NCI-H524 (cell line): Measurements from ENCODE around the gene STOM.
"Not testable (repeated sequence)": the region's sequence is repeated elsewhere in the genome, so short reads cannot be mapped to it uniquely, and the experiment has no call there.

ENCODE experiments used
- DNase-seq, 2 experiments: peaks; one replicate each; lab custom pipeline; 2025; lab: John Stamatoyannopoulos, UW

The STOM gene, protein sequence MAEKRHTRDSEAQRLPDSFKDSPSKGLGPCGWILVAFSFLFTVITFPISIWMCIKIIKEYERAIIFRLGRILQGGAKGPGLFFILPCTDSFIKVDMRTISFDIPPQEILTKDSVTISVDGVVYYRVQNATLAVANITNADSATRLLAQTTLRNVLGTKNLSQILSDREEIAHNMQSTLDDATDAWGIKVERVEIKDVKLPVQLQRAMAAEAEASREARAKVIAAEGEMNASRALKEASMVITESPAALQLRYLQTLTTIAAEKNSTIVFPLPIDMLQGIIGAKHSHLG

DNA sequence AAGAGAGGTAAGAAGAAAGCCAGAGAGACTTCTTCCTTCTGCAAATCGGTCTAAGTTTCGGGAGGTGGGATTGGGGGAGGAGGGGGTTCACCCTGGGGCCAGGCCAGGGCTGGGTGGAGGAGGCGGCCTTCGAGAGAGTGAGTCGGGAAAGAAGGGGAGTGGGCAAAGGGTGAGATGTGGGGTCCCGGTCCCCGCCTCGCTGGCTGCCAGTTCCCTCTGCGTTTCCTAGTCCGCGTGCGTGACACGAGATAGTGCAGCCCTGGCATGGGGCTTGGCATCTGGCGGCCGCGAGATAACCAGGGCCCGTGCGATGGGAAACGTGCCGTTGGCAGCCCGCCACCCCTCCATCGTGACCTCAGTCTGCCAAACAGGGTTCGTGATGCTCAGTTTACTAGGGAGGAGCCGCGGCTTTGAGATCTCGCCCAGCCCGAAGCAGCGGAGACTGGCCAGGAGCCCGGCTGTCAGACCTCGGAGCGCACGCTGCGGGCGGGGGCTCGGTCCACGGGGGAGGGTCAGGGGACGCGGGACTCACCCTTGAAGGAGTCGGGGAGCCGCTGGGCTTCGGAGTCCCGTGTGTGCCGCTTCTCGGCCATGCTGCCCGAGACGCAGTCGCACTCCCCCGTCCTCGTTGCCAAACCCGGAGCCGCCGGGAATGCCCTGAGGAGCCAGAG lies at the start of gene STOM:
STOM (minus strand) TSS at position 656 of the 671 bp plus-strand sequence; CDS start at position 593, 63 bp downstream.
- peak; percentile 41 to 43 for DNase-seq

DNA sequence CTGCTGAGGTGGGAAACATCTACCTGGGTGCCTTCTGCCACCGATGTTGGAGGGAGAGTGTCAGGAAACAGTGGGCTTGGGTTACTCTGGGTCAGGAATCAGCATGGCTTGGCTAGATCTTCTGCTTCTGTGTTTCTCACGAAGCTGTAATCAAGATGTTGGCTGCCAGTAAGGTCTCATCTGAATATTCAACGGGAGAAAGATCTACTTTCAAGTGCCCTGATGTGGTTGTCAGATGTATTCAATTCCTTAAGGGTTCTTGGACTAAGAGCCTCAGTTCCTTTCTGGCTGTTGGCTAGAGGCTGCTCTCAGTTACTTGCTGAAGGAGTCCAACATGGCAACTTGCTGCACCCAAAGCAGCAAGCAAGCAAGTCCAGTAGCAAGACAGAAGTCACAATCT lies 41.9 kb upstream of the STOM start:
- DNase-seq, result no peak

DNA sequence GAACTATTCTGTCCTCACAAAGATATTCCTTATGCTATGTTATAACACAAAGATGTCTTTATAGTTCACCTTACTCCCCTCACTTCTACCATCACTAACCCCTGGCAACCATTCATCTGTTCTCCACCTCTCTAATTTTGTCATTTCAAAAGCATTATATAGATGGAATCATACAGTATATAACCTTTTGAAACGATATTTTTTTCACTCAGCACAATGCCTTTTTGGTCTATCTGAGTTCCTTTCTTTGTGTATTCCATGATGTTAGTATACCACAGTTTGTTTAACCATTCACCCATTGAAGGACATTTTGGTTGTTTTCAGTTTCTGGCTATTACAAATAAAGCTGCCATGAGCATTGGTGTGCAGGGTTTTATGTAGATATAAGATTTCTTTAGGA lies 35.8 kb upstream of the STOM start:
- no peak for DNase-seq

DNA sequence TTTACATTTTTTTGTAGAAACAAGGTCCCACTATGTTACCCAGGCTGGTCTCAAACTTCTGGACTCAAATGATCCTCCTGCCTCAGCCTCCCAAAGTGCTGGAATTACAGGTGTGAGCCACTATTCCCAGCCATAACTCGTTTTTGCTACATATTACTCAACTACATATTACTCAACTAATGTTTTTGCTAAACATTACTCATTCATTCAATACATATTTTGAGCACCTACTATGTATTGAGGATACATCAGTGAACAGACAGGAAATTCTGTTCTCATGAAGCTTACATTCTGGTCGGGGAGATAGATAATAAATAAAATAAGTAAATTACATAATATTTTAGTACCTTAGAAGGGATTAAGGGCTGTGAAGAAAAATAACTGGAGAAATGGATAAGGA lies 34.9 kb upstream of the STOM start:
- no peak for DNase-seq

DNA sequence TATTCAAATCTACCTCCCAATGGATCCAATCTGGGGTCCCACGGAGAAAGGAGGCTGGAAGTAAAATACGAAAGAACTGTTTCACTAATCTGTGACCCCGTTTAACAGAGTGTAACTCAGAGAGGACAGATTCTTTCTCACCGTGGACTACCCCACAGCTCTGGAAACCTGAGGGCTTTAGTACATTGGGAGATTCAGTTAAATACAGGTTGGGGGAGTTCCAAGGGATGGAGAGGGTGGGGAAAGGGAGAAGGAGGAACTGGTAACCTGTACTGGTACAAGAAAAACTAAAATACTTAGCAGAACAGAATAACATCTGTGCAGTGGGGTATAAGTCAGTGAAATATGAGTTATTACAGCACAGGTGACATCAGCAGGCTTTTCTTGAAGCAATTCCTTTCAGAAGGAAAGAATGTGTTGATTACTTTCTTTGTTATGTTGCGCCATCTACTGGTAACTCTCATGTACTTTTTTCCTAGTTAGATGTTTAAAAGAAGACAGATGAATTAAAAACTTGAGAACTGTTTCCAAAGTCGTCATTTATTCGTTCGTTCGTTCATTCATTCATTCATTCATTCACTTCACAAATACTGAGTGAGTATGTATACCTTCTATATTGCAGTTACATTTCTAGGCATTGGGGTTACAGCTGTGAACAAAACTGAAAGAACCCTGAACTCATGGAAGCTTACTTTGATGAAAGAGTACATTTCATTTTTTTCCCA lies 30.0 kb upstream of the STOM start:
- DNase-seq, result peak; percentile 51 to 83

DNA sequence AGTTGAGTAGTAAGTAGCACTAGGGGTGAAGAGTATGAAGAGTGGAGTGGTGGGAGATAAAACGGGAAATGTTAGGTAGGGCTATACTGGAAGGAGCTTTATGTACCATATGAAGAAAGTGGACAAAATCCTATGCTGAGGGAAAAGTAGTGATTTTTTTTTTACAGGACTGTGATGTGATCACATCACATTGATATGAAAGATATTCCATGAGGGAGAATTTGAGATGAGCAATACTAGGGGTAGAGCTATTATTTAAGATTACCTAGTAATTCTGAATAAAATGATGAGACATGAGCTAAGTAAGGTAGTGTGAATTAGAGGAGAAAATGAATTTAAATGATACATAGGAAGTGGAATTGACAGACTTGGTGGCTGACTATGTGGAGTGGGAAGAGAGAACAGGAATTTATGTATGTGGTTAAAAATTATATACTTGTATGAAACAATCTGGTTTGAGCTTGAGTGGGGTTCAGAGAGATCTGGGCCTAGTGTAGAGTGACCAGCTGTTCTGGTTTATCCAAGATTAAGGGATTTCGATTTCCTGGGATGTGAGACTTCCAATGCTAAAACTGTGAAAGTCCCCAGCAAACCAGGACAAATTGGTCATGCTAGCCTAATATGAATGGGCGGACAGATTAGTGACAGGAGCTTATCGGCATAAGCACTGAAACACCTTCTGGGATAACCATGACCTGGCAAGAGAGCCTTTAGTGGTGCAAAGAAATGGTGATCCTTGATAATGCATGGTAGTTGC lies 29.3 kb upstream of the STOM start:
- DNase-seq, result peak; percentile 37 to 87

DNA sequence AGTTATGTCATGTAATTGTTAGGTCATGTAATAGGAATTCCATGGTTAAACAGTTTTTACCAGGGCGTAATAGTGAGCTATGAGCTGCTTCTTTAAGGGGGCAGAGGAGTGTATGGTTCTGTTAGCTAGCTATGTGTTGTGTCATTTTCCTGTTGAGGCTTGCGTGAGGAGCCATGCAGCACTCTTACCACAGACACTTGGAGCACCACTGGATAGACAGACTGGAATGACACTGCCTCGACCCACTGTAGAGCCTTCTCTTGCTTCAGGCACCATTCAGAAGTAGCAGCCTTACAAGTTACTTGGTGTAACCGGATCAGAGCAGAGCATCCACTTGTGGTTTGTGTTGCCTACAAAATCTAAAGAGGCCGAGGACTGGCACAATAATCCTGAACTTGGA lies 28.3 kb upstream of the STOM start:
- no peak for DNase-seq

DNA sequence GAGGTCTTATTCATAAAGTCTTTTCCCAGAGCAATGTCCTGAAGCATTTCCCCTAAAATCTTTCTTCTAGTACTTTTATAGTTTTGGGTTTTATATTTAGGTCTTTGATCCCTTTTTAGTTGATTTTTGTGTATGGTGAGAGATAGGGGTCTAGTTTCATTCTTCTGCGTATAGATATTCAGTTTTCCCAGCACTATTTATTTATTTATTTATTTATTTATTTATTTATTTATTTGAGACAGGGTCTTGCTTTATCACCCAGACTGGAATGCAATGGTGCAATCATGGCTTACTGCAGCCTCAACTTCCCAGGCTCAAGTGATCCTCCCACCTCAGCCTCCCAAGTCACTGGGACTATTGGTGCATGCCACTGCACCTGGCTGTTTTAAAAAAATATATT lies 27.2 kb upstream of the STOM start:
- not testable (repeated sequence) for DNase-seq

DNA sequence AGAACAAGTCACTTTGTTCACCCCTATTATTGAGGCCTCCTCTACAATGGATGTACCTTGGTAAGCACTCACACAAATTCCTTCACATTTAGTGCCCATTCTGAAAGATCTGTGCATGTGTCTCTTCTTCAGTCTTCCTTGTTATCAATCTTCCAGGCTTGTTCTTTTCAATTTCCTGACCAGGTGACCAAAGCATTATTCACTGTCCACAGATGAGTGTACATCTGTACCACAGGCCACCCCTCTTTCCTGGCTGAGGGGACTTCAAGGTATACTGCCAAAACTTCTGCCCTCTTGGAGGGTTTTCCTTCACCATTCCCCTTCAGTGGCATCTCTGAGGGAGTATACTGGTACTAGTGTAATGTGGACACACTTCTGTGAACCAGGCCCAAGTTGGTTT lies 25.5 kb upstream of the STOM start:
- DNase-seq, result no peak

DNA sequence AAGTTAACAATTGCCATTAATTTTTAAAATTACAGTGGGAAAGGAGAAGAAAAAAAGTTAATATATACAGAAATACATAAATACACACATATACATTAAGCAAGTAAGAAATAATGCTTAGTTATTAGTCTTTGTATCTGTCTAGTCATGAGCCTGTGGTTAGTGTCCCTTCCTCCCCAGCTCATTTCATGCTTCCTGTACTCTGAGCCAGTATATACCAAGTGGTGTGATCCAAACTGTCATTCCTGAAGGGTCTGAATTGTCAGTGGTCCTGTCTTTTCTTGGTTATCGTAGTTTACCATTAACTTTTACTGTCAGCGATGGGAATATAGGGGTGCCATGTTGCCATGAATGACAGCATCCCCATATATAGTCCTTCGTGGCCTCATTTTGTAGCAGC lies 24.2 kb upstream of the STOM start:
- DNase-seq, result no peak

DNA sequence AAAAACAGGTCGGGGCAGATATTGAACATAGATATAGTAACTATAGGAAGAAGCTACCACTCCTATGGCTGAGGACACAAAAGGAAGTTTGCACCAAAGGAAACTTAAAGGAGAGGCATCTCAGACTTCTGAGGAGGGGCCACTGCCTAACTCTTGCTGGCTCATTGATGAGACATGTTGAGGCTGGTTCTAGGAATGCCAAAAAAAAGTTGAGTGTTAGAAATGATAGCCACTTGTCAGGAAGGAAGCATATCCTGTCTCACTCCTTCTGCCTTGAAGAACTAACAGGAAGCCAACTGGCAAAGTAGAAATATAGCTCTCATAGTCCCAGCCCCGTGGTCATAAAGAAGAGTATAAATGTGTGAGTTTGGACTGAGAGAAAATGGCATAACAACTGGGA lies 23.3 kb upstream of the STOM start:
- no peak for DNase-seq

DNA sequence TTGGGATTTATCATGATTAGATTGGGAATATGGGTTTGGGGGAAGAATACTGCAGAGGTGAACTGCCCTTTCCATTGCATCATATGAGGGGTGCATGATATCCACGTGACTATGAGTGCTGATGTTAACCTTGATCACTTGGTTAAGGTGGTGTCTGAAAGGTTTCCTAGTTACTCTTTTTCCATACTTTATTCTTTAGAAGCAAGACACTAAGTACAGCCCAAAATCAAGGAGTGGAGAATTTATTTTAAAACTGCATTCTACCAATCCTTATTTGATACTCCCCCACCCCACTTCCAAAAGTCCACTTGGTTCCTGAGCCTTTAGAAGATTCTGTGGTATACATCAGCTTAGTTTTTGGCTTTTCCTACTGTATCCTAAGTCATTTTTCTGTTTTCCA lies 20.3 kb upstream of the STOM start:
- no peak for DNase-seq

DNA sequence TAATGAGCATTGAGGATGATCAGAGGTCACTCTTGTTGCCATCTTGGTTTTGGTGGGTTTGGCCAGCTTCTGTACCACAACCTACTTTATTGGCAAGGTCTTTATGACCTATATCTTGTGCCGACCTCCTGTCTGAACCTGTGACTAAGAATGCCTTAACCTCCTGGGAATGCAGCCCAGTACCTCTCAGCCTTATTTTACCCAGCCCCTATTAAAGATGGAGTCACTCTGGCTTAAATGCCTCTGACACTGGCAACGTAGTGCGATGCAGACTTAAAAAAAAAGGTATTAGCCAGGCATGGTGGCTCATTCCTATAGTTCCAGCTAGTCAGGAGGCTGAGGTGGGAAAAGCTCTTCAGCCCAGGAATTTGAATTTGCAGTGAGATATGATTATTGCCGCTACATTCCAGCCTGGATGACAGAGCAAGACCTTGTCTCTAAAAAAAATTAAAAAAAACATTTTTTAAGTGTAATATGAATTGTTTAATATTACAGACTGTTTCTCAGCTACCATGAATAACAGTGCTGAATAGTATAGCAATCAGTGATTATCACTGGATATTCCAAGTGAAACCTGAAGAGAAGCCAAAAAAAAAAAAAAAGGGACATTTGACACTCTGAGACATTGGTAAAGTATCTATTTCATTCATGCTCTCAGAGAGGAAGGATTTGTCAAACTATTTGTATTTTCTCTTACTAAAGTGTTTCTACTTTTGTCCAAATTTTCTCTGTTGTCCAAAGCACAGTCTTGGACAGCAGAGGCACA lies 18.3 kb upstream of the STOM start:
- DNase-seq, result no peak

DNA sequence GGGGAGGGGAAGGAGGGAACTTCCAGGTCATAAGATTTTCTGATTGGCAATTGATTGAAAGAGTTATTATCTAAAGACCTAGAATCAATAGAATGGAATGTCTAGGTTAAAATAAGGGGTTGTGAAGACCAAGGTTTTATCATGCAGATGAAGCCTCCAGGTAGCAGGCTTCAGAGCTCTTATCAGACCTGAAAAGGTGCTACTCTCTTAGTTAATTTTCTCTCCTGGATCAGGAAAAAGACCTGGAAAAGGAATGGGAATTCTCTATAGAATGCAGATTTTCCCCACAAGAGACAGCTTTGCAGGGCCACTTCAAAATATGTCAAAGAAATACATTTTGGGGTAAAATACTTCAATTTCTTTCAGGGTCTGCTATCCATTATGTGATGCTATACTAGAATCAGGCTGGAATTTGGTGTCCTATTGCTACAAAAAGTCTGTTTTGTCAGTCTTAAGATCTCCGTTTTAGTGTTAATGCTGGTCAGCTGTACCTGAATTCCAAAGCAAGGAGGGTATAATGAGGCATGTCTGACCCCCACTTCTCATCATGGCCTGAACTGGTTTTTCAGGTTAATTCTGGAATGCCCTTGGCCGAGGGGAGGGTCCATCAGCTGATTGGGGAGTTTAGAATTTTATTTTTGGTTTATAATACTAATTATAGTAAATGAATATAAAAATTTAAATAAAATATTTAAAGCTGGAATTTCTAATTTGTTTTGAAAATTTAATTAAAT lies 16.6 kb upstream of the STOM start:
- DNase-seq, result no peak

DNA sequence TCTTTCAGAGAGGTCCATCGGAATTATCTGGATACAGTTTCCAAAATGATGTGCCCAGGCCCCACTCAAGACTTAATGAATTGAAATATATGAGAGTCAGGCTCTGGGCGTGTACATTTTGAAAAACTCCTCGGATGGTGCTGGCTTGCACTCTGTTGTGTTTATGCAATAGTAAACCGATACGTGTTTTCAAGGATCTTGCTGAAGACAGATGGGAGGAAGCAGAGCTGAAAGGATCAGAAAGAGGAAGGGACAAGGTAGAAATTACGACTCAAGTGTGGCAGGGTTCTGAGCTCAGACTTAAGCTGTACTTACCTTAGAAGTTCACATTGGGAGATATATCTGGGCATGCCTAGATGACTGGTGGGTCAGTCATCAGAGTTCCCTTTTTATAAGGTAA lies 13.7 kb upstream of the STOM start:
- DNase-seq, result peak; percentile 45 to 65

DNA sequence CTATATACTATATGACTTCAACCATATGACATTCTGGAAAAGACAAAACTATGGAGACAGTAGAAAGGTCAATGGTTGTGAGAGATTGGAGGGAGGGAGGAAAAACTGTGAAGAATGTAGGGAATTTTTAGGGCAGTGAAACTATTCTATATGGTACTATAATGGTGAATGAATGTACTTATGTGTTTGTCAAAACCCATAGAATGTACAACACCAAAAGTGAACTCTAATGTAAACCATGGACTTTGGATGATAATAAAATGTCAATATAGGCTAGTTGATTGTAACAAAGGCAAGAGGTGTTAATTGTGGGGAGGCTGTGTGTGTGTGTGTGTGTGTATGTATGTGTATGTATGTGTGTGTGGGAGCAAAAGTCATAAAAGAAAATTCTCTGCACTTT lies 10.8 kb upstream of the STOM start:
- no peak for DNase-seq

DNA sequence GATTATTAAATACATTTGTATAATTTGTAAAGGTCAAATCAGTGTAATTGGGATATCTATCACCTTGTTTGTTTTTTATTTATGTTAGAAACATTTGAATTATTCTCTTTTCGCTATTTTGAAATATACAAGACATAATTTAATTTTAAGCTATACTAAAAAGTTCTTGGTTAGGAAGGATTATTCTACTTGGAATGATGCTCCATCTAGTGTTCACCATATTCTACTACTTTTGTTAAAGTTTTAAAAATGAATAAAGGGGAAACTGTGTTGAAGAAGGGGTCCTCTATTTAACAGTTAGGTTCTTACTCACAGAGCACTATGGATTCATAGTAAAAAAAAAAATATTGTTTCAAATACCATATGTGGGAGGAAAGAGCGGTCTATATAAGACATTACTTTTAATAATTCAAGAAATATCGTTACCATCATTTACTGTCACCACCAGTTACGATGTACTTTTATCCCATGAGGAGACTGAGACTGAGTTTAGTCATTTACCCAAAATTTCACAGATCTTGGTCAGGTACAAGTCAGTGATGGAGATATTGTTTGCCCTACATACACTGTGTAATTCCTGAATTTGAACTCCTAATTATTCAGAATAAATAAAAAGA lies 6.3 kb upstream of the STOM start:
- DNase-seq, result no peak

DNA sequence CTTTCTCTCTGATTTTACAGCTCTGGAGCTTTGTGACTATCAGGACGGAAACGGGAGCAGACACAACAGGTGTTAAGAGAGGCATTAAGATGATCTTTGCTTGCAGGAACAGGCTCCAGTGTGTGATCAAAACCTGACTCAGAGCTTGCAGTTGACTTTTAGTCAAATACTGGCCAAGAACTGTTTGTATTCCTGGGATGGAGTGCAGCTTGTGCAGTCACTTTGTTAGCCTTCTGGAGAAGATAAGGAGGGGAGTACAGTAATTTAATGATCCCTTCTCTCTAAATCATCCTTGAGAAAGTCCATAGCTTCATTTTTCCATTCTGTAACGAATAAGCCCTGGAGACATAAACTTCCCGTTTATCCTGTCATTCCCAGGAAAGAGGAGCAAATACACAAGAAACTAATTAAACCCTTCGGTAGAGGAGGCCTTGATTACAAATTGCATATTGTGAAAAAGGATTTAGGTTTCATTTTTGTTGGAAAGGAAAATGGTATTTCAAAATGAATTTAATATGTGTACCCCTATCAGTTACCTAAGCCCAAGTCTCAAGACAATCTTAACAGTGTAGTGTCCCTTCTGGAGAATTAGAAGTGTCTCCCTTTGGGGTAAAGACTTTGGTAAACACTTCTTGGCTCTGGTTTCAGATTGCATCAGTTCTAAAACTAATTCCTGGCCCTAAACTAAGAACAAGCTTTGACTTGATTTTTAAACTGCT lies 3.1 kb upstream of the STOM start:
- DNase-seq, result no peak

DNA sequence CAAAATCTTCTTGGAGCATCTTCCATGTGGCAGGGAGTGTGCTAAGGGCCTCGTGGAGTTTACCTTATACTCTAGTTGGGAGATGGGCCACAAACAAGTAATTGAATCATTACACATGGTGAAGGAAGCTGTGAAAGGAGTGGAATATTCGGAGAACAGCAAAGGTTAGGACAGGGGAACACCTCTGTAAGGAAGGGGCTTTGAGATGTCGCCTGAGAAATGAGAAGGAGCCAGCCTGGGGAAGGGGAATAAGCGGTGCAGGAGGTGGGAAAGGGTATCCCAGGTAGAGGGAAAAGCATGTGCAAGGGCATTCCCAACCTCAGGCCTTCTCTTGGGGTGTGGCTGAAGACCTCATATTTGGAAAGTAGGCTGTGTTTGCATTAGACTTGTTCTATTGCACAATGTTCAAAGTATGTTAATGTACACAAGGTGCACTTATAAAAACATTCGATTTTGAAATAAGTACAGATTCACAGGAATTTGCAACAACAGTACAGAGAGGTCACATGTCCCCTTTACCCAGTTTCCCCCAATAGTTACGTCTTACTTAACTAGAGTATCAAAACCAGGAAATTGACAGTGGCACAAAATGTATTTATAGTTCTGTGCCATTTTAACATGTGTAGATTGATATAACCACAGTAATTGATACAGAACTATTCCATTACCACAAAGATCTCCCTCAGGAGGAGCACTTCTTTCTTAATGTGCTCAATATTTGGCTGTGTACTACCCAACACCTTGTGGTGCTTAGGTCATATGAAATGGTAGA lies 2.4 kb upstream of the STOM start:
- DNase-seq, result no peak
